ENCODE results near the gene STXBP4. TPM values are rescaled to one million over a fixed set of nuclear protein-coding genes. Genes with fewer than 3 reads are reported as not detected.

STXBP4 gene
- total RNA-seq, 2 experiments from 2014 or later: 7.6 to 7.9 TPM

DNA sequence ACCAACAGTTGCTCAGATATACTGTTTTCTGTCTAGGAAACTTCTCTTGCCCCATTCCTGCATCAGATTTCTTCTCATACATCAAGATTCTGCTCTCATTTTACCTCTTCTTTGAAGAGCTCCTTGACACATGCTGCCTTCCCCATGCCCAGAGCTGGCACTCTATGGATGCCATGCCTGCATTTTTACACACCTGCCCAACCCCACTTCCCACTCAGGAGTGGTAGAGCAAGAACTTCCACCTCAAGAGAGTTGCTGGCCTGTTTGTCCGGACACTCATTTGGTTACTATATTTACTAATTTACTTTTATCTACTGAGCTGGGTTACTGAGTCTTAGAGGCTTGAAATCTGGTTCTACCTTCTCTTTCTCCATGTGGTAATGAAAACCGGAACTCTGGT is 197.9 kb downstream of the STXBP4 start:
- ATAC-seq: no peak
- no peak overlapping the region for H3K4me3 Mint-ChIP-seq
- H3K36me3 Mint-ChIP-seq (ENCODE audit: low read depth): no peaks in the 10 kb centered on the region
- H3K4me1 Mint-ChIP-seq (ENCODE audit: low read depth): peaks cover 3% of the 10 kb centered on the region
- H3K27me3 Mint-ChIP-seq (ENCODE audit: low read depth): no peaks in the 10 kb centered on the region
- DNase-seq: no peak
- H3K27ac Mint-ChIP-seq: no peak overlapping the region
- no peaks in the 10 kb centered on the region for H3K9me3 Mint-ChIP-seq (ENCODE audit: insufficient read depth)
- ChIA-PET CTCF (interaction anchor here (1.0 kb wide), 1 partner anchor 181 kb away, joined by 3 read pairs; no protein-coding TSS in a partner anchor), POLR2A (no interaction called here)

- CTCF ChIA-PET: interaction anchor here (1.0 kb wide), 1 partner anchor 181 kb away, joined by 3 read pairs; no protein-coding TSS in a partner anchor
- POLR2A ChIA-PET: no interaction called here
- Mint-ChIP-seq H3K27me3 (ENCODE audit: low read depth) (no peaks in the 10 kb centered on the region), H3K27ac (no peak overlapping the region), H3K4me1 (ENCODE audit: low read depth) (no peaks in the 10 kb centered on the region), H3K4me3 (no peak overlapping the region), H3K9me3 (ENCODE audit: insufficient read depth) (no peaks in the 10 kb centered on the region), H3K36me3 (ENCODE audit: low read depth) (no peaks in the 10 kb centered on the region)
- DNase-seq (no peak), ATAC-seq (no peak)
Observed at GRCh38 chr17:55167024-55167725, 198.6 kb downstream of the STXBP4 start.

DNA sequence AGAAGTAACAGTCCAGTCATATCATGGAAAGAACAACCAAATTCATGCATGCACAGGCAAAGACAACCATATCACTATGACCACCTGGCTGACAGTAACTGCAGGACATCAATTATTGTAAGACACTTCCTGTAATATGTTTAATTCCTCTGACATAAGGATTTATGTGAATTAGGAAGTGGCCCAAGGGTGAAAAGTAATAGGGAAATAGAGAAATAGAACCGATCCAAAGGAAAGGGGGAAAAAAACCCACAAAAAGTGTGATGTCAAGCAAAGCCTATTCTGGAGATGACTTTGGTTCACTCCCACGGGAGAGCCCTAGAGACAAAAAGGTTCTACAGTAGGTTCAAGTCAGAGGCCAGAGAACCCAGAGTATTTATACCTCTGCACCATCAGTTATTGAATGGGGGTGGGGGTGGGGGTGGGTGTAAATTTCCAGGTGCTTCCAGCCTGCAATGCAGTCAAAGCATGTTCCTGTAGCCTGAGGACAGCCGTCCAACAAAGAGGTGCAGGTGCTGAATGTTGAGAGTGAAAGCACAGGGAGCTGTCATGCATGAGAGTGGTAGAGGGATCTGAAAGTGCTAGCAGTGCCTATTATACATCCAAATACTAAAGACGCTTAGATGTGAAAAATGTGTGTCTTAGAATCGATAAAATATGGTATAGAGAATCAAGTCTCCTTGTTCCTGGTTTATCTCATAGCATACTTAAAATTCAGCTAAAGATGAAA is 200.6 kb downstream of the STXBP4 start:
- Mint-ChIP-seq H3K27me3 (ENCODE audit: low read depth) (no peaks in the 10 kb centered on the region), H3K4me1 (ENCODE audit: low read depth) (no peaks in the 10 kb centered on the region), H3K27ac (no peak overlapping the region), H3K36me3 (ENCODE audit: low read depth) (no peaks in the 10 kb centered on the region), H3K9me3 (ENCODE audit: insufficient read depth) (no peaks in the 10 kb centered on the region), H3K4me3 (no peak overlapping the region)
- POLR2A ChIA-PET: no interaction called here
- ATAC-seq (no peak), DNase-seq (no peak)
- CTCF ChIA-PET: no interaction called here

- no peaks in the 10 kb centered on the region for H3K36me3 Mint-ChIP-seq (ENCODE audit: low read depth)
- no peaks in the 10 kb centered on the region for H3K9me3 Mint-ChIP-seq (ENCODE audit: insufficient read depth)
- H3K4me1 Mint-ChIP-seq (ENCODE audit: low read depth): no peaks in the 10 kb centered on the region
- H3K27me3 Mint-ChIP-seq (ENCODE audit: low read depth): no peaks in the 10 kb centered on the region
- H3K4me3 Mint-ChIP-seq: no peak overlapping the region
- no peak for DNase-seq
- no peak for ATAC-seq
- no peak overlapping the region for H3K27ac Mint-ChIP-seq
- CTCF ChIA-PET: no interaction called here
- POLR2A ChIA-PET: no interaction called here
Observed at GRCh38 chr17:55171634-55172328, 203.2 kb downstream of the STXBP4 start.

DNA sequence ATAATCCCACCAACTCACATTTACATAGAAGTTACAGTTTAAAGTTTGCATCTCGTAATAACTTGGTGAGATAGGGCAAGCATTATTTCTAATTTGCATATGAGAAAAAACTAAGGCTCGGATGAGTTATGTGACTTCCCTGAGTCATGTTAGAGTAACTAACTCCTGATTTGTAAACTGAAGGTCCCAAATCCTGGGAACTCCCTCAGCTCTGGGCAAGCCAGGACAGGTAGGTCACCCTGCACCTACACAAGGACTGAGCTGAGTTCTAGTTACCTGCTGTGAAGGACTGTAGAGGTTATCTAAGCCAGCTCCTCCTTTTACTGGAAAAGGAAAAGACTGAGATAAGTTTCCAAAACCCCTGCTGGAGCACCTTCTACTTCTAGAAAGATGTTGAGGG is 204.0 kb downstream of the STXBP4 start:
- ATAC-seq: no peak
- POLR2A ChIA-PET: no interaction called here
- no peaks in the 10 kb centered on the region for H3K36me3 Mint-ChIP-seq (ENCODE audit: low read depth)

DNA sequence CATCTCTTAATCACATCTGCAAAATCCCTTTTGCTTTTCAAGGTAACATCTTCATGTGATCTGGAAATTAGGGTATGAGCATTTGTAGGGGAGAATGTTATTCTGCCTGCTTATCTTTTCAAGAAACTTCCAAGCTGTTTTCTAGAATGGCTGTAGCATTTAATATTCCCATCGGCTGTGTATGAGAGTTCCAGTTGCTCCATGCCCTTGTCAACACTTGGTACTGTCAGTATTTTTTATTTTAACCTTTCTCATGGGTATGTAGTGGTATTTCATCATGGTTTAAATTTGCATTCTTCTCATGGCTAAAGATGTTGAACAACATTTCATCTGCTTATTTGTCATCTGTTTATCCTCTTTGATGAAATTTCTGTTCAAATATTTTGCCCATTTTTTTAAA is 205.6 kb downstream of the STXBP4 start:
- ChIA-PET CTCF (no interaction called here), POLR2A (no interaction called here)
- no peak for ATAC-seq
- no peaks in the 10 kb centered on the region for H3K36me3 Mint-ChIP-seq (ENCODE audit: low read depth)
- no peaks in the 10 kb centered on the region for H3K9me3 Mint-ChIP-seq (ENCODE audit: insufficient read depth)
- H3K4me1 Mint-ChIP-seq (ENCODE audit: low read depth): no peaks in the 10 kb centered on the region
- H3K27me3 Mint-ChIP-seq (ENCODE audit: low read depth): no peaks in the 10 kb centered on the region
- no peak overlapping the region for H3K4me3 Mint-ChIP-seq
- H3K27ac Mint-ChIP-seq: no peak overlapping the region
- DNase-seq: no peak

More for the DNA sequence above, 204.0 kb downstream of the STXBP4 start:
- Mint-ChIP-seq H3K27ac (no peak overlapping the region), H3K4me3 (no peak overlapping the region), H3K27me3 (ENCODE audit: low read depth) (no peaks in the 10 kb centered on the region), H3K4me1 (ENCODE audit: low read depth) (no peaks in the 10 kb centered on the region), H3K9me3 (ENCODE audit: insufficient read depth) (no peaks in the 10 kb centered on the region)
- CTCF ChIA-PET: no interaction called here
- DNase-seq: no peak

DNA sequence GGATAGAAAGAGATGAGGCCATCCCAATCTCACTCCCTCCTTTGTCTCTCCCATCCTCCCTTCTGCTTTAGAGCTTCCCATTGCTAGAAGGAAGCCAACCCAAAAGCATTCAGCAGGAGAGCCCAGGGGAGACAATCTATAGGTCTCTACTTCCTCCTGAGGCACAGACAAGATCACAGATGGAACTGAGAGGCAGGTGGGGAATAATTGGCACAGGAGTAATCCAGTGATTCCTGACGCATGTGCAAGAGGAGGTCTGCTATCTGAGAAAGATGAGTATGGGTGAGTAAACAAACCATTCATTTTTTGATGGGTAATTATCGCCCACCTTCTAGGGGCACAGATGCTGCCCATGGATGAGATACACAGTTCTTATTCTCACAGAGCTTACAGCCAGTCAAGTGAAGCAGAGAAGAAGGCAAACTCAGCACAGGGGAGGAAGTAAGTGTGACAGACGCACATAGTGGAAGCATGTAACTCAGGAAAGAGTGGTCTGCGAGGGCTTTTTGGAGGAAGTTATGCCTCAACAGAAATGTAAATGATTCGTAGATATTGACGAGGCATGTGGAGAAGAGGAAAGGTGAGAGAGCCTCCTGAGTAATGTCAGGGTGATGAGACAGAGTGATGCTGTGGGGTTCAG is 207.3 kb downstream of the STXBP4 start:
- no peaks in the 10 kb centered on the region for H3K9me3 Mint-ChIP-seq (ENCODE audit: insufficient read depth)

GRCh38 chr17:55177159-55177854 is 208.7 kb downstream of the STXBP4 start:
- Mint-ChIP-seq H3K9me3 (ENCODE audit: insufficient read depth) (no peaks in the 10 kb centered on the region), H3K36me3 (ENCODE audit: low read depth) (no peaks in the 10 kb centered on the region), H3K27me3 (ENCODE audit: low read depth) (no peaks in the 10 kb centered on the region), H3K4me3 (no peak overlapping the region), H3K27ac (no peak overlapping the region), H3K4me1 (ENCODE audit: low read depth) (no peaks in the 10 kb centered on the region)
- POLR2A ChIA-PET: no interaction called here
- ATAC-seq: no peak
- CTCF ChIA-PET: no interaction called here
- no peak for DNase-seq

More for the DNA sequence above, 207.3 kb downstream of the STXBP4 start:
- no peaks in the 10 kb centered on the region for H3K27me3 Mint-ChIP-seq (ENCODE audit: low read depth)
- H3K4me1 Mint-ChIP-seq (ENCODE audit: low read depth): no peaks in the 10 kb centered on the region
- ATAC-seq: no peak
- H3K36me3 Mint-ChIP-seq (ENCODE audit: low read depth): no peaks in the 10 kb centered on the region
- DNase-seq: no peak
- POLR2A ChIA-PET: interaction anchor here (0.8 kb wide), 1 partner anchor 766 kb away, joined by 4 read pairs; no protein-coding TSS in a partner anchor
- H3K27ac Mint-ChIP-seq: no peak overlapping the region
- CTCF ChIA-PET: no interaction called here
- H3K4me3 Mint-ChIP-seq: no peak overlapping the region

DNA sequence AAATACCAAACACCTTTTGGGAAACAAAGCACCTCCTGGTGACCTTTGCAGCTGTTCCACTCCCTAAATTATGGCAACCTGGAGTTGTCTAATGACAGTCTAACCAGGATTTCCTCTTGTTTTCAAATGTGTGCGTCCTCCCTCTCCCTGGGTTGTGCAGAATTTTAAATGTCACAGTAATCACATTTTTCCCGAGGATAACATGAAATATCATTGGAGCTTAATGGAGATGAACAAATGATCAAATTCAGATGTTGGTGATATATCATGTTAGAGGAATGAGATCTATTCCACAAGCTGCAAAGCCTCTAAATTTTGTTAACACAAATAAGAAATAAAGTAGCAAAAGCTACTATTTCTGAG is 209.3 kb downstream of the STXBP4 start:
- Mint-ChIP-seq H3K27ac (no peak overlapping the region), H3K36me3 (ENCODE audit: low read depth) (no peaks in the 10 kb centered on the region), H3K4me3 (no peak overlapping the region), H3K9me3 (ENCODE audit: insufficient read depth) (no peaks in the 10 kb centered on the region), H3K27me3 (ENCODE audit: low read depth) (no peaks in the 10 kb centered on the region), H3K4me1 (ENCODE audit: low read depth) (no peaks in the 10 kb centered on the region)
- ChIA-PET CTCF (no interaction called here), POLR2A (no interaction called here)
- ATAC-seq (no peak), DNase-seq (no peak)

GRCh38 chr17:55186937-55187770 is 218.6 kb downstream of the STXBP4 start:
- Mint-ChIP-seq H3K27ac (no peak overlapping the region), H3K4me3 (no peak overlapping the region), H3K27me3 (ENCODE audit: low read depth) (no peaks in the 10 kb centered on the region), H3K4me1 (ENCODE audit: low read depth) (no peaks in the 10 kb centered on the region), H3K36me3 (ENCODE audit: low read depth) (no peaks in the 10 kb centered on the region), H3K9me3 (ENCODE audit: insufficient read depth) (no peaks in the 10 kb centered on the region)
- POLR2A ChIA-PET: no interaction called here
- no peak for DNase-seq
- no peak for ATAC-seq
- CTCF ChIA-PET: no interaction called here

DNA sequence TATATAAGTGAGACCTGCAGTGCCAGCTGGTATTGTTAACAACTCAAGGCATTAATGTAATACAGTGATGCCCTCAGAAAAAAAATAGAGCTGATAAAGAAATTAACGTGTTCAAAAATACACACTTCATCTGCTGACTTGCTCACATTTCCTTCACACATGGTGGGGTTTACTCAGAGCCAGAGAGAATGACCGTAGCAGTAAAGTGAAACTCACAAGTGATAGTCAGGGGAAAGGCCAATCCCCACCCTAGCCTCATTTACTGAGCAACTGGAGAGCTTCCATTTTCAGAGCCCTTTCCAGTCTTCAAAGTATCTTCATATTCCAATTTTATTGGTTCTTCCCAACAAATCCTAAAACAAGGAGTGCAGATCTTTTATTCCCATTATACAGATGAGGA is 222.2 kb downstream of the STXBP4 start:
- no peak for DNase-seq

More for the DNA sequence above, 222.2 kb downstream of the STXBP4 start:
- POLR2A ChIA-PET: no interaction called here
- CTCF ChIA-PET: no interaction called here
- Mint-ChIP-seq H3K9me3 (ENCODE audit: insufficient read depth) (no peaks in the 10 kb centered on the region), H3K27me3 (ENCODE audit: low read depth) (peaks cover 7% of the 10 kb centered on the region), H3K36me3 (ENCODE audit: low read depth) (no peaks in the 10 kb centered on the region), H3K4me1 (ENCODE audit: low read depth) (no peaks in the 10 kb centered on the region), H3K27ac (no peak overlapping the region), H3K4me3 (no peak overlapping the region)
- no peak for ATAC-seq

All from activated CD8-positive, alpha-beta T cell treated with anti-CD3 and anti-CD28 coated beads, Interleukin-2, amount 10 ng/mL, durations not matched to agents 7 days and 5 days (primary cell).